OCI-LY1 (cell line): ENCODE measurements around the gene PXN.
"Not testable (repeated sequence)": the region's sequence is repeated elsewhere in the genome, so short reads cannot be mapped to it uniquely, and the experiment has no call there.

Experiments
- H2AFZ ChIP-seq: fragments of 200-600 bp; sonication (generic), shearing (Covaris generic); 2 replicates; pipeline ENCODE4 v1.6.0; 2014; ENCODE audit warnings: antibody characterized with exemption, mild to moderate bottlenecking, low read length
- H3F3A ChIP-seq: fragments of 200-600 bp; sonication (generic), shearing (Covaris generic); 2 replicates; pipeline ENCODE4 v1.6.0; 2014; ENCODE audit warnings: mild to moderate bottlenecking, antibody characterized with exemption, low read length, moderate library complexity; ENCODE audit not compliant: insufficient read depth
- H3K27ac ChIP-seq: fragments of 200-600 bp; sonication (generic); 2 replicates; pipeline ENCODE4 v1.5.1; 2014; ENCODE audit warnings: low read length, mixed run types, mild to moderate bottlenecking, low read depth; ENCODE audit not compliant: poor library complexity, severe bottlenecking
- H3K27me3 ChIP-seq: fragments of 200-600 bp; sonication (generic); 2 replicates; pipeline ENCODE4 v1.6.0; 2014; ENCODE audit warnings: antibody characterized with exemption, mild to moderate bottlenecking, low read length, moderate library complexity; ENCODE audit not compliant: insufficient read depth
- H3K36me3 ChIP-seq: fragments of 200-600 bp; sonication (generic); 2 replicates; pipeline ENCODE4 v1.6.1; 2014; ENCODE audit warnings: mild to moderate bottlenecking, antibody characterized with exemption, low read length, moderate library complexity, mixed read lengths; ENCODE audit not compliant: insufficient read depth
- H3K4me1 ChIP-seq: fragments of 200-600 bp; sonication (generic); 2 replicates; pipeline ENCODE4 v1.5.1; 2014; ENCODE audit warnings: mild to moderate bottlenecking, low read length, moderate library complexity; ENCODE audit not compliant: insufficient read depth, severe bottlenecking
- H3K4me2 ChIP-seq: fragments of 200-600 bp; sonication (generic), shearing (Covaris generic); 2 replicates; pipeline ENCODE4 v1.6.1; 2014; ENCODE audit warnings: low read length
- H3K4me3 ChIP-seq: fragments of 200-600 bp; sonication (generic); 2 replicates; pipeline ENCODE4 v1.5.1; 2014; ENCODE audit warnings: low read length, low read depth, mild to moderate bottlenecking, mixed read lengths; ENCODE audit not compliant: poor library complexity, severe bottlenecking
- H3K79me2 ChIP-seq: fragments of 200-600 bp; shearing (Covaris generic); 2 replicates; pipeline ENCODE4 v1.6.1; 2016; ENCODE audit warnings: mixed run types, low read length, mixed read lengths; ENCODE audit not compliant: insufficient read depth
- H3K9ac ChIP-seq: fragments of 200-600 bp; sonication (generic), shearing (Covaris generic); 2 replicates; pipeline ENCODE4 v1.6.1; 2014; ENCODE audit warnings: mild to moderate bottlenecking, low read length, mixed read lengths
- H3K9me2 ChIP-seq: fragments of 200-600 bp; sonication (generic), shearing (Covaris generic); 2 replicates; pipeline ENCODE4 v1.6.1; 2014; ENCODE audit warnings: low read depth, mild to moderate bottlenecking, low read length, mixed read lengths
- H3K9me3 ChIP-seq: fragments of 200-600 bp; shearing (Covaris generic); 2 replicates; pipeline ENCODE4 v1.6.1; 2014; ENCODE audit warnings: low read length, mixed read lengths
- H4K20me1 ChIP-seq: fragments of 200-600 bp; sonication (generic), shearing (Covaris generic); 2 replicates; pipeline ENCODE4 v1.6.0; 2016; ENCODE audit warnings: mild to moderate bottlenecking, low read length; ENCODE audit not compliant: insufficient read depth
- EZH2 ChIP-seq: fragments of 200-600 bp; sonication (generic), shearing (Covaris generic); IDR thresholded peaks from 2 replicates; pipeline ENCODE4 v1.8.0; 2017; ENCODE audit warnings: borderline replicate concordance, mixed run types, mild to moderate bottlenecking, antibody characterized with exemption, low read length, moderate library complexity, mixed read lengths
- TF ChIP-seq, protein P1 (sequence below): fragments of 200-600 bp; sonication (generic), shearing (Covaris generic); IDR thresholded peaks from 2 replicates; pipeline ENCODE4 v1.5.1; 2017; ENCODE audit warnings: mild to moderate bottlenecking, antibody characterized with exemption, low read length, moderate library complexity, mixed read lengths

The PXN gene

DNA sequence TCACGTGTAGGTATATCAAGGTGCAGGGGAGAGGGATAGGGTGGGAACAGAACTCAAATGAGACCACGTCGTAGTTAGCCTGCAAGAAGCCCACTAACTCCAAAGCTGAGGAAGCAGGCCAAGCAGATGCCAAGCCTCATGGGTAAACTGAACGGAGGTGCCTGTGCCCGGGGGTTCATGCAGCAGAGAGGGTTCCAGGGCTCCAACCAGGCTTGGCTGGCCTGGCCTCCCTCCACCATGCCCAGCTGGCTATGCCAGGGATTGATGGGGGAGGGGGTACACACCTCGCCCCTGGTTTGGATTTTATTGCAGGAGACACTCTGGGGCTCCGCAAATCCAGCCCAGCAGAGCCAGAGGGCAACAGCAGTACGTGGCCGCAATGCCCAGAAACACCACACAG lies 27.3 kb downstream of the PXN start:
- H3K36me3 ChIP-seq: no peaks in the 10 kb centered on the region
- no peaks in the 10 kb centered on the region for H4K20me1 ChIP-seq
- H3K79me2 ChIP-seq: no peaks in the 10 kb centered on the region
- H3K27ac ChIP-seq: no peak overlapping the region
- H3K9ac ChIP-seq: no peak overlapping the region
- no peaks in the 10 kb centered on the region for H3K9me2 ChIP-seq
- no peak overlapping the region for H3K4me2 ChIP-seq
- H2AFZ ChIP-seq: no peak overlapping the region
- TF ChIP-seq EZH2: no peak
- TF ChIP-seq, protein P1, sequence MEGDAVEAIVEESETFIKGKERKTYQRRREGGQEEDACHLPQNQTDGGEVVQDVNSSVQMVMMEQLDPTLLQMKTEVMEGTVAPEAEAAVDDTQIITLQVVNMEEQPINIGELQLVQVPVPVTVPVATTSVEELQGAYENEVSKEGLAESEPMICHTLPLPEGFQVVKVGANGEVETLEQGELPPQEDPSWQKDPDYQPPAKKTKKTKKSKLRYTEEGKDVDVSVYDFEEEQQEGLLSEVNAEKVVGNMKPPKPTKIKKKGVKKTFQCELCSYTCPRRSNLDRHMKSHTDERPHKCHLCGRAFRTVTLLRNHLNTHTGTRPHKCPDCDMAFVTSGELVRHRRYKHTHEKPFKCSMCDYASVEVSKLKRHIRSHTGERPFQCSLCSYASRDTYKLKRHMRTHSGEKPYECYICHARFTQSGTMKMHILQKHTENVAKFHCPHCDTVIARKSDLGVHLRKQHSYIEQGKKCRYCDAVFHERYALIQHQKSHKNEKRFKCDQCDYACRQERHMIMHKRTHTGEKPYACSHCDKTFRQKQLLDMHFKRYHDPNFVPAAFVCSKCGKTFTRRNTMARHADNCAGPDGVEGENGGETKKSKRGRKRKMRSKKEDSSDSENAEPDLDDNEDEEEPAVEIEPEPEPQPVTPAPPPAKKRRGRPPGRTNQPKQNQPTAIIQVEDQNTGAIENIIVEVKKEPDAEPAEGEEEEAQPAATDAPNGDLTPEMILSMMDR: no peak
- H3K9me3 ChIP-seq: no peaks in the 10 kb centered on the region
- H3K4me3 ChIP-seq: no peak overlapping the region
- no peaks in the 10 kb centered on the region for H3F3A ChIP-seq
- H3K27me3 ChIP-seq: no peaks in the 10 kb centered on the region; the same call in 1 of the 2 replicates
- no peaks in the 10 kb centered on the region for H3K4me1 ChIP-seq

DNA sequence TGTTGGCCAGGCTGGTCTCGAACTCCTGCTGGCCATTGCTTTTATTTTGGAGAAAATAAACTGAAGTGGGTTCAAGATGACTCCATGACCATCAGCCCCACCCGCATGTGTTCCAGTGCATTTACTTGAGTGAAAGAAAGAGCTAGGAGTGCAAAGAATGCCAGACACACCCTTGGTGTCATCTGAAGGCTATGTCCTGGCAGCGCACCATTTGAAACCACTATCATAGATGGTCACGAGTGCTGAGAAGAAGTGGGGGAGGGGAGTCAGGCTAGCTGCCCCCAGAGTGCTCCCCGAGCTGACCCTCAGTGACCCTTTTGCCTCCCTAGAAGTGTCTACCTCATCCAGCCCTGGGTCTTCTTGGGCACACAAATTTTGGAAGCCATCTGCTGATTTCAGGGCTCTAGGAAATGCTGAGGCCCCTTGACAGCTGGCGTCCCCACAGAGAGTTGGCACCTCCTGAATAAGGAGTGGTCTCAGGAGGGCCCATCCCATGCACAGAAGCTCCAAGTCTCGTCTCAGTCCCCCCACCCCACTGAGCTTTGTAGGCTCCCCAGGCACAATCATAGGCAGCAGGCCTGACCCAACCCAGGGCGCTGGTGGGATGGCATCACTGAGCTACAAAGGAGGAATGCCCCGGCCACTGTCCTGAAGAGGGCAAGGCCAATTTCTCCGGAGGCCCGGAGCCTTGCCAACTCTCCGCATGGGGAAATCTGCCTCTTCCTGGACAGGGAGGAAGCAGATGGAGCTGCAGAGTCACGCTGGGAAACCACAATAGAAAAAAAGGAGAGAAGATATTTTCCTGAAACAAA lies 28.0 kb downstream of the PXN start:
- H3K4me1 ChIP-seq: no peaks in the 10 kb centered on the region
- H3K4me2 ChIP-seq: no peak overlapping the region
- H3K9me2 ChIP-seq: no peaks in the 10 kb centered on the region
- H3K79me2 ChIP-seq: no peaks in the 10 kb centered on the region
- H3K27ac ChIP-seq: no peak overlapping the region
- H3F3A ChIP-seq: no peaks in the 10 kb centered on the region
- no peak overlapping the region for H3K4me3 ChIP-seq
- H3K36me3 ChIP-seq: no peaks in the 10 kb centered on the region
- no peak for TF ChIP-seq EZH2
- TF ChIP-seq, protein P1: no peak
- no peak overlapping the region for H3K9ac ChIP-seq
- H3K9me3 ChIP-seq: no peaks in the 10 kb centered on the region
- no peaks in the 10 kb centered on the region for H4K20me1 ChIP-seq
- H3K27me3 ChIP-seq: no peaks in the 10 kb centered on the region; the same call in 1 of the 2 replicates
- H2AFZ ChIP-seq: no peak overlapping the region

- H3K27ac ChIP-seq, H3K4me3 ChIP-seq, H3K27me3 ChIP-seq, H3K9ac ChIP-seq, H3K9me3 ChIP-seq, H3K4me1 ChIP-seq, H4K20me1 ChIP-seq, H3K9me2 ChIP-seq, H3K4me2 ChIP-seq, H3F3A ChIP-seq, H3K36me3 ChIP-seq, H3K79me2 ChIP-seq, H2AFZ ChIP-seq: not testable (repeated sequence)
Measured at GRCh38 chr12:120236809-120237208, 28.7 kb downstream of the PXN start.
